Glutamatergic neuron (in vitro differentiated cells): Measurements from ENCODE around the gene CDHR2. TPM values are rescaled to one million over a fixed set of nuclear protein-coding genes. Genes with fewer than 3 reads are reported as not detected.

Experiments
- DNase-seq: peaks from one replicate; pipeline ENCODE4 v3.0.0; 2022
- H3K27ac Mint-ChIP-seq: one replicate; pipeline ENCODE4 v1.8.0; 2020; ENCODE audit warnings: mild to moderate bottlenecking, mixed read lengths, inconsistent platforms; ENCODE audit not compliant: unreplicated experiment
- H3K27me3 Mint-ChIP-seq: one replicate; pipeline ENCODE4 v1.8.0; 2020; ENCODE audit warnings: mild to moderate bottlenecking, moderate library complexity, mixed read lengths, inconsistent platforms; ENCODE audit not compliant: unreplicated experiment
- H3K36me3 Mint-ChIP-seq: one replicate; pipeline ENCODE4 v1.8.0; 2020; ENCODE audit warnings: mild to moderate bottlenecking, mixed read lengths, inconsistent platforms; ENCODE audit not compliant: unreplicated experiment
- H3K4me1 Mint-ChIP-seq: one replicate; pipeline ENCODE4 v1.8.0; 2020; ENCODE audit warnings: mild to moderate bottlenecking, low read depth, mixed read lengths, inconsistent platforms; ENCODE audit not compliant: unreplicated experiment
- H3K4me3 Mint-ChIP-seq: one replicate; pipeline ENCODE4 v1.8.0; 2020; ENCODE audit warnings: mild to moderate bottlenecking, mixed read lengths, inconsistent platforms; ENCODE audit not compliant: unreplicated experiment
- H3K9me3 Mint-ChIP-seq: one replicate; pipeline ENCODE4 v1.8.0; 2020; ENCODE audit warnings: mild to moderate bottlenecking, moderate library complexity, mixed read lengths, inconsistent platforms; ENCODE audit not compliant: unreplicated experiment
- total RNA-seq: library from RNA; stranded (reverse); fragmentation: NEBNext Ultra II Directional; extraction: Animal tissue kit (Norgen Biotek cat#: 25700); gene quantifications from one replicate; pipeline ENCODE4 v1.2.1, GENCODE V29; 2021; ENCODE audit not compliant: unreplicated experiment
- TF ChIP-seq, protein P1 (sequence below): fragments of 200-600 bp; sonication (generic); IDR thresholded peaks from one replicate; pipeline ENCODE4 v1.5.0; 2021; ENCODE audit not compliant: partially characterized antibody, unreplicated experiment

Gene CDHR2
- total RNA-seq, 1 donor from 2014 or later: 0.29 TPM

DNA sequence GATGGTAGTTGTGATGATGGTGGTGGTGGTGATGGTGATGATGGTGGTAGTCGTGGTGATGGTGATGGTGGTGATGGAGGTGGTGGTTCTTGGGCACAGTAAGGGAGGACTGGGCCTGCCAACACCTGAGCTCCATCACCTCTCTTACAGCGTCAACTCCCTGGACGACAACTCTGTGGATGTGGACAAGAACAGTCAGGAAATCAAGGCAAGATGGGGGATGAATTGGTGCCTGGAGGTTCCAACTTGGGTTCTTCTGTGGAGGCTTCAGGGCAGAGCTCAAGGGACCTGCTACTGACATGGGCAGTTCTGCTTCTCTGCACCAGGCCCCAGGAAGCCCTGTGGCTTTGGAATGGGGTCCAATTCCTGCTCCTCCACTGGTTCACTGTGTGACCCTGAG, 43.4 kb downstream of the CDHR2 start:
- H3K27ac Mint-ChIP-seq: no peak overlapping the region
- peaks cover 12% of the 10 kb centered on the region for H3K9me3 Mint-ChIP-seq
- peaks cover 9% of the 10 kb centered on the region for H3K27me3 Mint-ChIP-seq
- H3K4me1 Mint-ChIP-seq: peaks cover 5% of the 10 kb centered on the region
- TF ChIP-seq, protein P1, sequence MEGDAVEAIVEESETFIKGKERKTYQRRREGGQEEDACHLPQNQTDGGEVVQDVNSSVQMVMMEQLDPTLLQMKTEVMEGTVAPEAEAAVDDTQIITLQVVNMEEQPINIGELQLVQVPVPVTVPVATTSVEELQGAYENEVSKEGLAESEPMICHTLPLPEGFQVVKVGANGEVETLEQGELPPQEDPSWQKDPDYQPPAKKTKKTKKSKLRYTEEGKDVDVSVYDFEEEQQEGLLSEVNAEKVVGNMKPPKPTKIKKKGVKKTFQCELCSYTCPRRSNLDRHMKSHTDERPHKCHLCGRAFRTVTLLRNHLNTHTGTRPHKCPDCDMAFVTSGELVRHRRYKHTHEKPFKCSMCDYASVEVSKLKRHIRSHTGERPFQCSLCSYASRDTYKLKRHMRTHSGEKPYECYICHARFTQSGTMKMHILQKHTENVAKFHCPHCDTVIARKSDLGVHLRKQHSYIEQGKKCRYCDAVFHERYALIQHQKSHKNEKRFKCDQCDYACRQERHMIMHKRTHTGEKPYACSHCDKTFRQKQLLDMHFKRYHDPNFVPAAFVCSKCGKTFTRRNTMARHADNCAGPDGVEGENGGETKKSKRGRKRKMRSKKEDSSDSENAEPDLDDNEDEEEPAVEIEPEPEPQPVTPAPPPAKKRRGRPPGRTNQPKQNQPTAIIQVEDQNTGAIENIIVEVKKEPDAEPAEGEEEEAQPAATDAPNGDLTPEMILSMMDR: no peak
- H3K4me3 Mint-ChIP-seq: no peak overlapping the region
- H3K36me3 Mint-ChIP-seq: peaks cover 9% of the 10 kb centered on the region
- no peak for DNase-seq

DNA sequence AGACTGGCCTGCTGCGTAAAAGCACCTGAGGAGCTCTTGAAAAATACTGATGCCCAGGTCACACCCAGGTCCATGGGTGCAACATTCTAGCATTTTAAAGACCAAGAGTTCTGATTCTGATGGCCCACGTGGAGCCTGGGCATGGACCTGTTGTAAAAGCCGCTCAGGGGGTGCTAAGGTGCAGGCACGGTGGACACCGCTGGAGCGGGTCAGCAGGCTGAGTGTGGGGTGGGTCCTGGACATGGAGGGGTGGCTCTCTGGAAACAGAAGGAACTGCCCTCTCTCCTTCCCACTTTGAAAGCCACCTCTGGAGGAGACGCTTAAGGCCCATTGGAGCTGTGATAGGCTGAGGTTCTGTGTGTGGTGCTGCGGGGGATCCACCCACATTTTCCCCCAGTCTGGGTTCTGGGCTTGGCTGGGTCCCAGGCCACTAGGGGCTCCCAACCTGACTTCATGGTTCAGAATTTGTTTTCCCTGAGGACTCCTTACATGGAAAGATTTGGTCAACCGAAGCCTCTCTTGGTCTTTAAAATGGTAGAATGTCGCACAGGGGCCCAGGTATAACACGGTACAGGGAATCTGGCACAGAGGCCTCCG, 44.2 kb downstream of the CDHR2 start:
- H3K4me1 Mint-ChIP-seq: peaks cover 8% of the 10 kb centered on the region
- no peak overlapping the region for H3K27ac Mint-ChIP-seq
- no peak for DNase-seq
- peaks cover 7% of the 10 kb centered on the region for H3K36me3 Mint-ChIP-seq
- peaks cover 11% of the 10 kb centered on the region for H3K9me3 Mint-ChIP-seq
- TF ChIP-seq, protein P1: no peak
- no peak overlapping the region for H3K4me3 Mint-ChIP-seq
- H3K27me3 Mint-ChIP-seq: peaks cover 10% of the 10 kb centered on the region

DNA sequence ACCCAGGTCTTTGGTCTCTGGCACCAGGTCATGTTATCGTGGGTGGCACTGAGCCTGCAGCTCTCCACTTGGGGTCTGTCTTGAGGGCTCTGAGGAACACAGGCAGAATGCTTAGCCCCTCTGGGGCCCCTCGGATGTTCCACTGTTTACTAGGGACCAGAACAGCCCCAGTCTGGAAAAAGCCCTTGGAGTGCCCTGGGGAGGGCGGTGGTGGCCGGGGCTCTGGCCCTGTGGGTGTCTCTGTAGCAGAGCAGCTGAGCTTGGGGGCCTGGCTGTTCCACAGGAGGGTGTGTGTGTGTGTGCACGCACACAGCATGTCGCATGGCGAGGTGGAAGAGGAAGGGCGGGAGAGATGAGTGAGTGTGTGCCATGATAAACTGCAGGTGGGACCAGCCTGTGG, 45.4 kb downstream of the CDHR2 start:
- no peak for DNase-seq
- Mint-ChIP-seq H3K4me3 (no peak overlapping the region), H3K9me3 (peaks cover 11% of the 10 kb centered on the region), H3K27me3 (peaks cover 11% of the 10 kb centered on the region), H3K27ac (no peak overlapping the region), H3K4me1 (peaks cover 15% of the 10 kb centered on the region), H3K36me3 (peaks cover 11% of the 10 kb centered on the region)
- TF ChIP-seq, protein P1: no peak

- peaks cover 18% of the 10 kb centered on the region for H3K4me1 Mint-ChIP-seq
- DNase-seq: no peak
- TF ChIP-seq, protein P1: no peak
- peaks cover 20% of the 10 kb centered on the region for H3K9me3 Mint-ChIP-seq
- H3K27me3 Mint-ChIP-seq: peaks cover 16% of the 10 kb centered on the region
- H3K4me3 Mint-ChIP-seq: no peak overlapping the region
- no peak overlapping the region for H3K27ac Mint-ChIP-seq
- peaks cover 11% of the 10 kb centered on the region for H3K36me3 Mint-ChIP-seq
Observed at GRCh38 chr5:176595386-176595943, 46.3 kb downstream of the CDHR2 start.

- Mint-ChIP-seq H3K36me3 (peaks cover 11% of the 10 kb centered on the region), H3K27me3 (peaks cover 16% of the 10 kb centered on the region), H3K9me3 (peaks cover 20% of the 10 kb centered on the region), H3K4me3 (no peak overlapping the region), H3K4me1 (peaks cover 21% of the 10 kb centered on the region), H3K27ac (no peak overlapping the region)
- DNase-seq: no peak
- TF ChIP-seq, protein P1: no peak
Observed at GRCh38 chr5:176596069-176596644, 47.0 kb downstream of the CDHR2 start.
